Measurements from ENCODE around the gene MAGEC1.
"Not testable (repeated sequence)": the region's sequence is repeated elsewhere in the genome, so short reads cannot be mapped to it uniquely, and the experiment has no call there.

The MAGEC1 gene

GRCh38 chrX:141903400-141904155, at the start of gene MAGEC1:
TSS of gene MAGEC1 (plus strand) at chrX:141903894. CDS start at chrX:141905073, 1,179 bp downstream.
- no peak within 1 kb of the TSS for H3K4me3 ChIP-seq (ENCODE audit: low read depth, low read length)
- no peak for DNase-seq (ENCODE audit: low read depth)
- TF ChIP-seq, protein P1, sequence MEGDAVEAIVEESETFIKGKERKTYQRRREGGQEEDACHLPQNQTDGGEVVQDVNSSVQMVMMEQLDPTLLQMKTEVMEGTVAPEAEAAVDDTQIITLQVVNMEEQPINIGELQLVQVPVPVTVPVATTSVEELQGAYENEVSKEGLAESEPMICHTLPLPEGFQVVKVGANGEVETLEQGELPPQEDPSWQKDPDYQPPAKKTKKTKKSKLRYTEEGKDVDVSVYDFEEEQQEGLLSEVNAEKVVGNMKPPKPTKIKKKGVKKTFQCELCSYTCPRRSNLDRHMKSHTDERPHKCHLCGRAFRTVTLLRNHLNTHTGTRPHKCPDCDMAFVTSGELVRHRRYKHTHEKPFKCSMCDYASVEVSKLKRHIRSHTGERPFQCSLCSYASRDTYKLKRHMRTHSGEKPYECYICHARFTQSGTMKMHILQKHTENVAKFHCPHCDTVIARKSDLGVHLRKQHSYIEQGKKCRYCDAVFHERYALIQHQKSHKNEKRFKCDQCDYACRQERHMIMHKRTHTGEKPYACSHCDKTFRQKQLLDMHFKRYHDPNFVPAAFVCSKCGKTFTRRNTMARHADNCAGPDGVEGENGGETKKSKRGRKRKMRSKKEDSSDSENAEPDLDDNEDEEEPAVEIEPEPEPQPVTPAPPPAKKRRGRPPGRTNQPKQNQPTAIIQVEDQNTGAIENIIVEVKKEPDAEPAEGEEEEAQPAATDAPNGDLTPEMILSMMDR (IDR thresholded peaks at IDR 0.05; ENCODE audit: insufficient read depth, low read depth, low read length, missing control alignments) = no peak

- DNase-seq (ENCODE audit: low read depth) = no peak
- TF ChIP-seq, protein P1 (IDR thresholded peaks at IDR 0.05; ENCODE audit: insufficient read depth, low read depth, low read length, missing control alignments) = no peak
- no peak overlapping the region for H3K4me3 ChIP-seq (ENCODE audit: low read depth, low read length)
These were observed 46.2 kb upstream of the MAGEC1 start for GRCh38 chrX:141857479-141857878.

GRCh38 chrX:141879616-141880015, 24.1 kb upstream of the MAGEC1 start:
- TF ChIP-seq, protein P1 (IDR thresholded peaks at IDR 0.05; ENCODE audit: insufficient read depth, low read depth, low read length, missing control alignments) = no peak
- no peak overlapping the region for H3K4me3 ChIP-seq (ENCODE audit: low read depth, low read length)
- no peak for DNase-seq (ENCODE audit: low read depth)

DNA sequence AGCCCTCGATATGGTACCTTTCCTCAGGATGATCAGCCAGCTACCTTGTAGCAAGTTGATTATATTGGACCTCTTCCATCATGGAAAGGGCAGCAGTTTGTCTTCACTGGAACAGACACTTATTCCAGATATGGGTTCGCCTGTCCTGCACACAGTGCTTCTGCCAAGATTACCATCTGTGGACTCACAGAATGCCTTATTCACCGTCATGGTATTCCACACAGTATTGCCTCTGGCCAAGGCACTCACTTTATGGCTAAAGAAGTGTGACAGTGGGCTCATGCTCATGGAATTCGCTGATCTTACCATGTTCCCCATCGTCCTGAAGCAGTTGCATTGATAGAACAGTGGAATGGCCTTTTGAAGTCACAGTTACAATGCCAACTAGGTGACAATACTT, 14.9 kb upstream of the MAGEC1 start:
- DNase-seq (ENCODE audit: low read depth); H3K4me3 ChIP-seq (ENCODE audit: low read depth, low read length): not testable (repeated sequence)

DNA sequence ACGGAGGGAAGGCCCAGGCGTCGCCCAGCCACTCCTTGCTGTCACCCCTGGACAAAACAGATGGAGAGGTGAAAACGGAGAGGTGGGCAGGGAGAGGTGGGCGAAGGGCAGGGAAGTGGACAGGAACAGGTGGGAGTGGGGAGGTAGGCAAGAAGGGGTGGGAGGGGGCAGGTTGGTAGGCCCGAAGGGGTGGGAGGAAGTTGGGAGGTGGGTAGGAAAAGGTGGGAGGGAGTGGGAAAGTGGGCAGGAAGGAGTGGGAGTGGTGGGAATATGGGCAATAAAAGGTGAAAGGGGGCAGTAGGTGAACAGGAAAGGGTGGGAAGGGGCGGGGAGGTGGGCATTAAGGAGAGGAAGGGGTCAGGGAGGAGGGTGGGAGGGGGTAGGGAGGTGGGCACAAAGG, 9.0 kb upstream of the MAGEC1 start:
- TF ChIP-seq, protein P1 (IDR thresholded peaks at IDR 0.05; ENCODE audit: insufficient read depth, low read depth, low read length, missing control alignments) = no peak
- no peak for DNase-seq (ENCODE audit: low read depth)
- H3K4me3 ChIP-seq (ENCODE audit: low read depth, low read length) = no peak overlapping the region

GRCh38 chrX:141897690-141898089, 6.0 kb upstream of the MAGEC1 start:
- no peak overlapping the region for H3K4me3 ChIP-seq (ENCODE audit: low read depth, low read length)
- TF ChIP-seq, protein P1 (IDR thresholded peaks at IDR 0.05; ENCODE audit: insufficient read depth, low read depth, low read length, missing control alignments) = no peak

GRCh38 chrX:141902366-141902765, 1.3 kb upstream of the MAGEC1 start:
- TF ChIP-seq, protein P1 (IDR thresholded peaks at IDR 0.05; ENCODE audit: insufficient read depth, low read depth, low read length, missing control alignments) = no peak
- H3K4me3 ChIP-seq (ENCODE audit: low read depth, low read length) = no peak overlapping the region
- DNase-seq (ENCODE audit: low read depth) = no peak

More at GRCh38 chrX:141897690-141898089, 6.0 kb upstream of the MAGEC1 start:
- no peak for DNase-seq (ENCODE audit: low read depth)

Measured in GM12865 (cell line).